Liver (tissue), 3 donors: Measurements from ENCODE around the gene EXD3.

Experiments used
- ATF3 ChIP-seq: IDR thresholded peaks from 2 replicates; pipeline ENCODE4 v1.6.1; 2016; ENCODE audit warnings: antibody characterized with exemption
- CTCF ChIP-seq: fragments of 150-350 bp; IDR thresholded peaks from 2 replicates; pipeline ENCODE4 v1.5.1; 2017; ENCODE audit warnings: improper control_type of control experiment, low read depth, low read length; ENCODE audit not compliant: missing input control
- EGR1 ChIP-seq, 2 donors: IDR thresholded peaks; 2 replicates each; pipeline ENCODE4 v1.6.1; 2016 to 2018; ENCODE audit warnings: antibody characterized with exemption in 2 of 2, low read depth in 2 of 2
- FOXA1 ChIP-seq: IDR thresholded peaks from 2 replicates; pipeline ENCODE4 v1.6.1; 2016; ENCODE audit warnings: antibody characterized with exemption
- GABPA ChIP-seq, 2 donors: IDR thresholded peaks in 1 of 2; conservative IDR thresholded peaks in 1 of 2; 2 replicates each; pipeline ENCODE4 v1.6.1; 2016; ENCODE audit warnings: antibody characterized with exemption in 2 of 2, mild to moderate bottlenecking in 1 of 2, moderate library complexity in 1 of 2
- HNF4A ChIP-seq, 2 donors: conservative IDR thresholded peaks; 2 replicates each; pipeline ENCODE4 v1.6.1; 2016; ENCODE audit warnings: antibody characterized with exemption in 2 of 2, mild to moderate bottlenecking in 2 of 2
- MAX ChIP-seq: IDR thresholded peaks from 2 replicates; pipeline ENCODE4 v1.6.1; 2016; ENCODE audit warnings: antibody characterized with exemption
- RAD21 ChIP-seq, 2 donors: IDR thresholded peaks; 2 replicates each; pipeline ENCODE4 v1.6.1; 2016; ENCODE audit warnings: antibody characterized with exemption in 2 of 2, mild to moderate bottlenecking in 2 of 2
- REST ChIP-seq: IDR thresholded peaks from 2 replicates; pipeline ENCODE4 v1.6.1; 2016; ENCODE audit warnings: antibody characterized with exemption, mild to moderate bottlenecking
- RXRA ChIP-seq, 2 donors: IDR thresholded peaks; 2 replicates each; pipeline ENCODE4 v1.6.1; 2017 to 2018; ENCODE audit warnings: antibody characterized with exemption in 2 of 2, mild to moderate bottlenecking in 1 of 2
- SP1 ChIP-seq: IDR thresholded peaks from 2 replicates; pipeline ENCODE4 v1.6.1; 2018; ENCODE audit warnings: antibody characterized with exemption, mild to moderate bottlenecking
- TAF1 ChIP-seq: conservative IDR thresholded peaks from 2 replicates; pipeline ENCODE4 v1.6.1; 2016; ENCODE audit warnings: antibody characterized with exemption, mild to moderate bottlenecking
- YY1 ChIP-seq: IDR thresholded peaks from 2 replicates; pipeline ENCODE4 v1.6.1; 2016; ENCODE audit warnings: antibody characterized with exemption, mild to moderate bottlenecking
- donor health status: healthy.
- donor health status: healthy.

- TF ChIP-seq ATF3: no peak
- TF ChIP-seq GABPA (IDR thresholded peaks at IDR 0.05 in 1 of 2, conservative IDR thresholded peaks at IDR 0.05 in 1 of 2): no peak
- no peak for TF ChIP-seq CTCF
- no peak for TF ChIP-seq RXRA (IDR thresholded peaks at IDR 0.05)
- no peak for TF ChIP-seq YY1
- no peak for TF ChIP-seq FOXA1
- no peak for TF ChIP-seq RAD21 (IDR thresholded peaks at IDR 0.05)
- no peak for TF ChIP-seq TAF1
- no peak for TF ChIP-seq EGR1 (IDR thresholded peaks at IDR 0.05; ENCODE audit: low read depth in 2 of 2)
- no peak for TF ChIP-seq HNF4A (conservative IDR thresholded peaks at IDR 0.05)
- no peak for TF ChIP-seq SP1
- no peak for TF ChIP-seq MAX
- TF ChIP-seq REST: no peak
Observed at GRCh38 chr9:137423514-137424291, 741 bp upstream of the EXD3 start.
